Fibroblast of skin of abdomen (primary cell): ENCODE data around the gene SERTAD2.

Experiments
- DNase-seq: peaks from one replicate; pipeline ENCODE4 v3.0.0-alpha.2; 2013

The SERTAD2 gene

GRCh38 chr2:64649013-64649484 lies 4.7 kb downstream of the SERTAD2 start:
- DNase-seq, result no peak

- DNase-seq, result peak; percentile 64
Measured at GRCh38 chr2:64646007-64646880, 7.5 kb downstream of the SERTAD2 start.

GRCh38 chr2:64644458-64645382 lies 9.0 kb downstream of the SERTAD2 start:
- peak; percentile 78 for DNase-seq

- DNase-seq, result no peak
Measured at GRCh38 chr2:64643838-64644457, 9.8 kb downstream of the SERTAD2 start.

GRCh38 chr2:64641599-64641998 lies 12.1 kb downstream of the SERTAD2 start:
- no peak for DNase-seq

- DNase-seq, result peak; percentile 51
Measured at GRCh38 chr2:64640153-64641044, 13.3 kb downstream of the SERTAD2 start.

GRCh38 chr2:64639691-64640090 lies 14.0 kb downstream of the SERTAD2 start:
- no peak for DNase-seq

- DNase-seq, result no peak
Measured at GRCh38 chr2:64638502-64639120, 15.1 kb downstream of the SERTAD2 start.

- no peak for DNase-seq
Measured at GRCh38 chr2:64637931-64638330, 15.8 kb downstream of the SERTAD2 start.

GRCh38 chr2:64637000-64637635 lies 16.6 kb downstream of the SERTAD2 start:
- no peak for DNase-seq

GRCh38 chr2:64635976-64636911 lies 17.5 kb downstream of the SERTAD2 start:
- DNase-seq, result peak; percentile 46

GRCh38 chr2:64634345-64635267 lies 19.1 kb downstream of the SERTAD2 start:
- DNase-seq, result peak; percentile 71

GRCh38 chr2:64632835-64633819 lies 20.6 kb downstream of the SERTAD2 start:
- DNase-seq, result peak; percentile 73

GRCh38 chr2:64631771-64632170 lies 21.9 kb downstream of the SERTAD2 start:
- DNase-seq, result no peak

- no peak for DNase-seq
Measured at GRCh38 chr2:64630752-64631151, 23.0 kb downstream of the SERTAD2 start.

- no peak for DNase-seq
Measured at GRCh38 chr2:64629875-64630274, 23.8 kb downstream of the SERTAD2 start.

GRCh38 chr2:64629329-64629781 lies 24.4 kb downstream of the SERTAD2 start:
- no peak for DNase-seq
